ENCODE data around the gene PPP4R2.

GRCh38 chr3:73031573-73032103 lies 35.0 kb downstream of the PPP4R2 start:
- TF ChIP-seq CHAMP1 (IDR thresholded peaks at IDR 0.05) (no peak), ZBTB12 (CRISPR knock-in tag; IDR thresholded peaks at IDR 0.05) (no peak), POLR3A (IDR thresholded peaks at IDR 0.05; ENCODE audit: borderline replicate concordance, extremely low read depth, insufficient read depth, insufficient read length) (no peak)
